HG02571 (cell line): Measurements from ENCODE around the gene PDXP.
"Not testable (repeated sequence)": the region's sequence is repeated elsewhere in the genome, so short reads cannot be mapped to it uniquely, and the experiment has no call there.

ENCODE experiments used
- ATAC-seq: cut with Tn5 transposase; IDR thresholded peaks from one replicate; pipeline ENCODE4 v1.9.1; 2021; ENCODE audit warnings: mild to moderate bottlenecking, moderate library complexity; ENCODE audit not compliant: unreplicated experiment

The PDXP gene

GRCh38 chr22:37658133-37659065 is at the start of gene PDXP:
PDXP (plus strand) TSS chr22:37658723; CDS start chr22:37658783, 60 bp downstream.
- peak; percentile 84 for ATAC-seq

GRCh38 chr22:37609240-37610152 is 49.0 kb upstream of the PDXP start:
- no peak for ATAC-seq

GRCh38 chr22:37610153-37610475 is 48.4 kb upstream of the PDXP start:
- not testable (repeated sequence) for ATAC-seq

- ATAC-seq, result no peak
These were observed 47.9 kb upstream of the PDXP start for GRCh38 chr22:37610480-37611129.

- ATAC-seq, result no peak
These were observed 47.3 kb upstream of the PDXP start for GRCh38 chr22:37611207-37611606.

GRCh38 chr22:37616201-37617083 is 42.1 kb upstream of the PDXP start:
- ATAC-seq, result no peak

GRCh38 chr22:37617431-37617830 is 41.1 kb upstream of the PDXP start:
- no peak for ATAC-seq

GRCh38 chr22:37618072-37618656 is 40.4 kb upstream of the PDXP start:
- ATAC-seq, result no peak

- no peak for ATAC-seq
These were observed 39.8 kb upstream of the PDXP start for GRCh38 chr22:37618674-37619073.

- no peak for ATAC-seq
These were observed 38.5 kb upstream of the PDXP start for GRCh38 chr22:37619991-37620390.

GRCh38 chr22:37621352-37621860 is 37.1 kb upstream of the PDXP start:
- ATAC-seq, result no peak

- no peak for ATAC-seq
These were observed 35.2 kb upstream of the PDXP start for GRCh38 chr22:37623075-37624016.

GRCh38 chr22:37624017-37624365 is 34.5 kb upstream of the PDXP start:
- no peak for ATAC-seq

- no peak for ATAC-seq
These were observed 33.6 kb upstream of the PDXP start for GRCh38 chr22:37624876-37625275.

GRCh38 chr22:37625737-37626136 is 32.8 kb upstream of the PDXP start:
- ATAC-seq, result no peak

- ATAC-seq, result no peak
These were observed 32.4 kb upstream of the PDXP start for GRCh38 chr22:37626144-37626543.

GRCh38 chr22:37626556-37627075 is 31.9 kb upstream of the PDXP start:
- ATAC-seq, result no peak

- ATAC-seq, result no peak
These were observed 31.4 kb upstream of the PDXP start for GRCh38 chr22:37627121-37627520.
